Measurements from ENCODE around the gene SLC31A1.

SLC31A1 gene

DNA sequence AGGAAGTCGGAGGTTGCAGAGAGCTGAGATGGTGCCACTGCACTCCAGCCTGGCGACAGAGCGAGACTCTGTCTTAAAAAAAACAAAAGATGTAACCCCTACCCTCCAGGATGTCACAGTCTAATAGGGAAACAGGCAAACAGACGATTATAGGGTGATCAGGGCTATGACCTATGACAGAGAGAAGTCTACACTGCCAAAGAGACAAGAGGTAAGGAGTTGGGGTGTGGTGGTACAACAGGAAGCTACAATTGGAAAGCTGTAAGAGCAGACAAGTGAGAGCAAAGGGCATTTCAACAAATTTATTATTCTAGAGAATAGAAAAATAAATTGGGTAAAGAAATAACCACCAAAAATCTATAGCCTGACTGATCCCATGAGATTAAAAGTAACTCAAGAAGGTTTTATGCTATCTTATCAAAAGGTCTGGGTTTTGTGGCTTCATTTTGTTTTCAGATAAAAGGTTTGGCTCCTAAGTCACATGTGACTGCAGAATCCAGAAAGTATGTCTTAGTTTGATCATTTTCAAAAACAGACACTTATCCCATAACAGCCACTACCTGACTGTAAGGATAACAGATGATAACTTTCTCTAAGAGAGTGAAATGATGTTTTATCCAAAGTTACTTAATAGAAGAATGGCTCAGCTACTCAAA lies 46.7 kb downstream of the SLC31A1 start:
- Histone ChIP-seq H4K20me1 (ENCODE audit: control insufficient read depth, insufficient read depth, low read depth, low read length) (no peaks in the 10 kb centered on the region), H3K4me3 (ENCODE audit: low read length) (no peak overlapping the region), H3K79me2 (ENCODE audit: control insufficient read depth, low read length) (peaks cover under 1% of the 10 kb centered on the region), H3K9me2 (replicated peaks; ENCODE audit: control insufficient read depth, low read length) (no peaks in the 10 kb centered on the region), H3K4me1 (ENCODE audit: control insufficient read depth, low read length) (no peaks in the 10 kb centered on the region), H3K9me3 (ENCODE audit: control insufficient read depth, insufficient read depth, low read length) (no peaks in the 10 kb centered on the region), H3K4me2 (ENCODE audit: low read length) (no peak overlapping the region), H3K36me3 (ENCODE audit: control insufficient read depth, low read length) (peaks cover 49% of the 10 kb centered on the region), H3K27ac (ENCODE audit: low read depth, low read length) (no peak overlapping the region), H3K27me3 (ENCODE audit: control insufficient read depth, low read length) (no peaks in the 10 kb centered on the region), H3F3A (ENCODE audit: control insufficient read depth, insufficient read depth) (0 out of 2 replicates have a peak, but pooled peaks cover 3% of the 10 kb centered on the region)
- TF ChIP-seq, protein P1, sequence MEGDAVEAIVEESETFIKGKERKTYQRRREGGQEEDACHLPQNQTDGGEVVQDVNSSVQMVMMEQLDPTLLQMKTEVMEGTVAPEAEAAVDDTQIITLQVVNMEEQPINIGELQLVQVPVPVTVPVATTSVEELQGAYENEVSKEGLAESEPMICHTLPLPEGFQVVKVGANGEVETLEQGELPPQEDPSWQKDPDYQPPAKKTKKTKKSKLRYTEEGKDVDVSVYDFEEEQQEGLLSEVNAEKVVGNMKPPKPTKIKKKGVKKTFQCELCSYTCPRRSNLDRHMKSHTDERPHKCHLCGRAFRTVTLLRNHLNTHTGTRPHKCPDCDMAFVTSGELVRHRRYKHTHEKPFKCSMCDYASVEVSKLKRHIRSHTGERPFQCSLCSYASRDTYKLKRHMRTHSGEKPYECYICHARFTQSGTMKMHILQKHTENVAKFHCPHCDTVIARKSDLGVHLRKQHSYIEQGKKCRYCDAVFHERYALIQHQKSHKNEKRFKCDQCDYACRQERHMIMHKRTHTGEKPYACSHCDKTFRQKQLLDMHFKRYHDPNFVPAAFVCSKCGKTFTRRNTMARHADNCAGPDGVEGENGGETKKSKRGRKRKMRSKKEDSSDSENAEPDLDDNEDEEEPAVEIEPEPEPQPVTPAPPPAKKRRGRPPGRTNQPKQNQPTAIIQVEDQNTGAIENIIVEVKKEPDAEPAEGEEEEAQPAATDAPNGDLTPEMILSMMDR (IDR thresholded peaks at IDR 0.05; ENCODE audit: low read depth, low read length, poor library complexity, severe bottlenecking) = no peak

DNA sequence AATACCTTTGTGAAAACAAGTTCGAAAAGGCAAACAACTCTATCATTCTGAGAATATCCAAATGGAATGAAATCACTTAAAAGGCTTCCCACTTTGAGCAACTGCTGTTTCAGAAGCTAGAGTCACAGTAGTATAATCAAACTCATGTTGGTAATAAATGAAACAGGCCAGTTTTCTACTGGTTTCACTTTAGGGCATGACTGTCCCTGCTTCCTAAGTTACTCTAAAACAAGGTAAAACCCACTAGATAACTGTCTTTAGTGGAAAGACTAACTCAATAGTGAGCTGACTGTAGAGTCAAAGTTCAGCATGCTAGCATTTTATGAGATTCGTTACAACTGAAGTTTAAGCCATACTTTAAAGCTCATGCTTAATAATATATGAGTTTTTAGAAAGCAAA lies 48.0 kb downstream of the SLC31A1 start:
- no peak overlapping the region for H3K4me2 ChIP-seq (ENCODE audit: low read length)
- no peak overlapping the region for H3K4me3 ChIP-seq (ENCODE audit: low read length)
- TF ChIP-seq, protein P1 (IDR thresholded peaks at IDR 0.05; ENCODE audit: low read depth, low read length, poor library complexity, severe bottlenecking) = no peak
- no peak for TF ChIP-seq EZH2phosphoT487 (IDR thresholded peaks at IDR 0.05; ENCODE audit: borderline replicate concordance, low read length)
- H3K9me2 ChIP-seq (replicated peaks; ENCODE audit: control insufficient read depth, low read length) = no peaks in the 10 kb centered on the region
- H3K9me3 ChIP-seq (ENCODE audit: control insufficient read depth, insufficient read depth, low read length) = no peaks in the 10 kb centered on the region
- H4K20me1 ChIP-seq (ENCODE audit: control insufficient read depth, insufficient read depth, low read depth, low read length) = no peaks in the 10 kb centered on the region
- H3K36me3 ChIP-seq (ENCODE audit: control insufficient read depth, low read length) = peaks cover 57% of the 10 kb centered on the region
- H3K27me3 ChIP-seq (ENCODE audit: control insufficient read depth, low read length) = no peaks in the 10 kb centered on the region
- peaks cover 14% of the 10 kb centered on the region for H3K79me2 ChIP-seq (ENCODE audit: control insufficient read depth, low read length)
- 0 out of 2 replicates have a peak, but pooled peaks cover 3% of the 10 kb centered on the region for H3F3A ChIP-seq (ENCODE audit: control insufficient read depth, insufficient read depth)
- peaks cover 7% of the 10 kb centered on the region for H3K4me1 ChIP-seq (ENCODE audit: control insufficient read depth, low read length)
- H3K27ac ChIP-seq (ENCODE audit: low read depth, low read length) = no peak overlapping the region

DNA sequence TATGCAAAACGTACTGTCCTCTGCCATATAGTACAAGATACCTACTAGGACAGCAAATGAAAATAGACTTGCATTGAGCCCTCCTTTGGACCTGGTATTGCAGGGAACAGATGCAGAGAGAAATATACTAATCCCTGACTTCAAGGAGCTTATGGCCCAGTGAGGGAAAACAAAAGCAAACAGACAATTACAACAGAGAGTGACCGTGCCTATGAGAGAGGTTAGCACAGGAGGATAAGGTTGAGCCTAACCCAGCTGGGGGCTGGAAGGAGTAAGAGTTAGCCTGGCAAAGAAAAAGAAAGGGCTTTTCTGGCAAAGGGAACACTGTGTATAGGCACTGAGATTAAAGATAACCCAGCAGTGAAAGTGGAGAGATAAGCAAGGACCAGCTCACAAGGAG lies 48.5 kb downstream of the SLC31A1 start:
- Histone ChIP-seq H3F3A (ENCODE audit: control insufficient read depth, insufficient read depth) (peaks cover 6% of the 10 kb centered on the region; the same call in 1 of the 2 replicates), H3K4me2 (ENCODE audit: low read length) (no peak overlapping the region), H3K79me2 (ENCODE audit: control insufficient read depth, low read length) (peaks cover 19% of the 10 kb centered on the region), H3K9me3 (ENCODE audit: control insufficient read depth, insufficient read depth, low read length) (no peaks in the 10 kb centered on the region), H3K4me3 (ENCODE audit: low read length) (no peak overlapping the region), H3K27ac (ENCODE audit: low read depth, low read length) (no peak overlapping the region), H3K36me3 (ENCODE audit: control insufficient read depth, low read length) (peaks cover 57% of the 10 kb centered on the region), H3K27me3 (ENCODE audit: control insufficient read depth, low read length) (no peaks in the 10 kb centered on the region), H3K4me1 (ENCODE audit: control insufficient read depth, low read length) (peaks cover 7% of the 10 kb centered on the region), H4K20me1 (ENCODE audit: control insufficient read depth, insufficient read depth, low read depth, low read length) (no peaks in the 10 kb centered on the region), H3K9me2 (replicated peaks; ENCODE audit: control insufficient read depth, low read length) (no peaks in the 10 kb centered on the region)
- TF ChIP-seq EZH2phosphoT487 (IDR thresholded peaks at IDR 0.05; ENCODE audit: borderline replicate concordance, low read length) = no peak
- TF ChIP-seq, protein P1 (IDR thresholded peaks at IDR 0.05; ENCODE audit: low read depth, low read length, poor library complexity, severe bottlenecking) = no peak

Data from DOHH2 (cell line).